GM21526 (cell line): Measurements from ENCODE around the gene RNU7-1.
A peak's percentile ranks its signal among the peaks of the same experiment; 100 is the strongest.

Experiments used
- ATAC-seq: cut with Tn5 transposase; IDR thresholded peaks from one replicate; pipeline ENCODE4 v1.9.1; 2021; ENCODE audit warnings: moderate library complexity; ENCODE audit not compliant: unreplicated experiment, low FRiP score

The RNU7-1 gene

DNA sequence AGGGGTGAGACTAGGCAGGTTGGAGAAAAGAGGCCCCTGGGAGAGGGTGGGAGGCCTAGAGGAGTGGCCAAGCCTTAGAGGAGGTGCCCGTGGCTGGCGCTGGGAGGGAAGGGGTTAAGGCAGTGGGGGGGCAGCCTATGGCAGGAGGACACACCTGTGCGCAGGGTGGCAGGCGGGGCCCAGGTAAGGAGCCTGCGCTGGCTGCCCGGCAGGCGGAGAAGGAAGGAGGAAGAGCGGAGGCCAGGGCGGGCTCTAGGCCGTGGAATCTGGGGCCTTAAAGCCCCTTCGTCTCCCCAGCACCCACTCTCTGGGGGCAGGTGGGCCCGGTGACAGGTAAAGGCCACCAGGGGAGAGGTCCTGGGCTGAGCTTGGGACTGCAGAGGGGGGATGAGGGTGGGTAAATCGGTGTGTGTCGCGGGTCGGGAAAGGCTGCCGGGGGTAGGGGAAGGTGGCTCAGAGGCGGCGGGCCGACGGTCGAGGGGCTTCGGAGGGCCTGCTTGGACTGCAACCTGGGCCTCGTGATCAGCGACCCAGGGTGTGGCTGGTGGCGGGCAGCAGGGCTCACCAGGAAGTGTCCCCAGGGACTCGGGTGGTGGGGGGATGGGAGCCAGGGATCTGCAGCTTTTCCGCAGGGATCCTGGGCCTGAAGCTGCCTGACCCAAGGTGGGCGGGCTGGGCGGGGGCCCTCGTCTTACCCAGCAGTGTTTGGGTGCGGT is 19.6 kb downstream of the RNU7-1 start:
- no peak for ATAC-seq

DNA sequence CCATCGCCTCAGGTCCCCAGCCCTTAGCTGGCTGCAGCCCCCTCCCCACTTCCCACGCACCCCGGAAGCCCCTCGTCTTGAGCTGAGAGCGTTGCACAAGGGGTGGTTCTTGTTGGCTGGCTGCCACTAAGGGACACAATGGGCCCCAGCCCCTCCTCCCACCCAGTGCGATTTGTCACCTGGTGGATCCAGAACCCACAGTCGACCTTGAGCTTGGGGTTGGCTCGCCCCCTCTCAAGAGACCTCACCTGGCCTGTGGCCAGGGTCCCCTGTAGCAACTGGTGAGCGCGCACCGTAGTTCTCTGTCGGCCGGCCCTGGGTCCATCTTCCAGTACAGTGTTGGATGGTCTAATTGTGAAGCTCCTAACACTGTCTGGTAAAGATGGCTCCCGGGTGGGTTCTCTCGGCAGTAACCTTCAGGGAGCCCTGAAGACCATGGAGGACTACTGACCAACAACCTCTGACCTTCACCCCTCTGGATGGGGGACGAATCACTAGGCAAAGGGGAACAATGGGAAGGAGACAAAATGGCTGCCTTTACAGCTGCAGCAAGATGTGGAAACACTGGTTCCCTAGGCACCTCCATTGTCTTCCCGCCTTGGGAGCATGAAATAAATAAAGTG is 20.3 kb downstream of the RNU7-1 start:
- no peak for ATAC-seq

DNA sequence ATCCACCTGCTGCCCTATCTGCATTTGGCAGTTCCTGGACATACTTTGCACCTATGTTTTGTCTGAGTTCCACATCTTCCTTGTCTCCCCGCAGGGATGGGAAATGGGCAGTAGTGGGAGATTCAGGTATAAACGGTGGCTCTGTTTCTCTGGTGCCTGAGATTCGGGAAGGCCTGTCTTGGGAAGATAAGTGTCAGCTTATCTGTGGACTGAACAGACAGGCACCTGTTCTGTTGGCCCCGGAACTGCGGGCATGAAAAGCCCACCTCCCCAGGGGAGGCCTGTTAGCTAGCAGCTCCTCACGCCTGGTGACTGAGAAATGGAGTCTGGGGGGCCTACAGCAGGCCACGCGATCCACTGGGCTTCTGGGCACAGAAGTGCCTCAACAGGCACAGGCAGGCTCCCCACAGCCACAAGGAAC is 21.0 kb downstream of the RNU7-1 start:
- no peak for ATAC-seq

DNA sequence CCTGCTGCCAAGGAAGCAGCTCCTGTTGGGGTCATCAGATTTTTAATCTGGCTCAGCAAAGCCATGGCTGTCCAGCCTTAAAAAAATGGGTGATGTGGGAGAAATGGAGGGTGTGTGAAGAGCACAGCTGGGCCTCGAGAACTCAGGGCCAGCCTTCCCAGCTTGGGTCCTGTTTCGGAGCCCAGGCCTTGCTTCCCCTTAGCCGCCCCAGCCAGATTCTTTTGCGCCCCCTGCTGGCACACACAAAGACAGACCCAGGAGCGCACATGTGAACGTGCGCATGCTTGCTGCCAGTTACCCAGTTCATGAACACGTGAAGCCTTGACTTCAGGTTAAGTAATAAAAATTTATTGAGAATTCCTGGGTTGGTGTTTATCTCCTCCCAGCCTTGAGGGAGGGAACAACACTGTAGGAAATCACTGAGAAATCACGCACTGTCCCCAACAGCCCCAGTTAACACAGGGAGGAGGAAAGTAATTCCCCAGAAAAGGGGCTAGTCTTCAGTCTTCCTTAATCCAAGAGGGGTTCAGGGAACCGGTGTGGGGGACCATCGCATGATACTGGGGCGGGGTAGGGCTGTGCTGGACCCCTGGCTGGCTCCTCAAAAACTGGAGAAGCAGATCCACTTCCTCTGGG is 21.5 kb downstream of the RNU7-1 start:
- ATAC-seq: peak; percentile 31

DNA sequence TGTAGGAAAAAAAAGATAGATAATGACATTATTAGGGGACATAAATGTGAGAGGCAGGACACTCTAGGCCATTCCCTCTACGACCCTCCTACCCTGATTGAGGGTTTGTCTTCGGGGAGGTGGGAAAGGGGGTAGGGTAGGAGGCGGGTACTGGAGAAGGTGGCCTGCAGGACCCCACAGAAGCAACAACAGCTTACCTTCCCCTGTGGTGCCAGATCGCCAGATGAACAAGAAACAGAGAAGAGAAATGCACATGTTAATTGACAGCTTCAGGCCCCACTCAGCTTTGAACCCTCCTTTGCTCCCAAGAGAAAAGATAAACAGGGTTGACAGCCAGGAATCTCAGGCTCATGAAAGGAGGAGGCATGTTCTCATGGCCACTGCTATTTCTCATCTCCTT is 22.1 kb downstream of the RNU7-1 start:
- ATAC-seq: no peak

DNA sequence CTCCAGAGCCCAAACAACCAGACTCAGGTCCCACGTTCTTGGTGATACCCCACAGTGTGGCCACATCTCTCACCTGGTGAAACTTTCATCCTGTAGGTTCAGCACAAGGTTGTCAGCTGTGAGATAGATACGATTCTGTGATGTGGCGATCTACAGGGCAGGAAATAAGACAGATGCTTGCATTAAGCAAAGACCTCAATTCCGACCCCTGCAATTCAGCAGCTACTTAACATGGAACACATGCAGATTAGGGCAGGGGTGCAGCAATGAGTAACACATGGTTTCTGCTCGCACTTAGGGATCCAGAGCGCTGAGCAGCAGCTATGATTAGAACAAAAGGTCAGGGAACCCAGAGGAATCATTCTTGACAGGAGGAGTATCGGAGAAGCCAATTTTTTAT is 22.7 kb downstream of the RNU7-1 start:
- no peak for ATAC-seq

DNA sequence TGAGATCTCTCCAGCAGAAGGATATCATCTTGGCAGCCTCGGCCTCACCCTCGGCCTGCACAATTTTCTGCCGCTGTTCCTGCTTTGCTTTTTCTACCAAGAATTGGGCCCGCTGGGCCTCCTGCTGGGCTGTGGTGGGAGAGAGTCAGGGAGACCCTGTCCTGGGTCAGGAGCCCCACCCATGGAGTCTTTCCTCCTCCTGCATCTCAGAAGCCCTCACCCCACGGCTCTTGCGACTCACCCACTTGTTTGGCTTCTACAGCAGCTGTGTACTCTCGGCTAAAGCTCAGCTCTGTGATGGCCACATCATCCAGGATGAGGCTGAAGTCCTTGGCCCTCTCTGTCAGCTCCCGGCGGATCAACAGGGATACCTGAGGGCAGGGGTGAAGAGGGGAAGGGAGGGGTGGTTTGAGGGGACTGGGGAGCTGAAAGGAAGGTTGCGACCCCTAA is 24.1 kb downstream of the RNU7-1 start:
- no peak for ATAC-seq

DNA sequence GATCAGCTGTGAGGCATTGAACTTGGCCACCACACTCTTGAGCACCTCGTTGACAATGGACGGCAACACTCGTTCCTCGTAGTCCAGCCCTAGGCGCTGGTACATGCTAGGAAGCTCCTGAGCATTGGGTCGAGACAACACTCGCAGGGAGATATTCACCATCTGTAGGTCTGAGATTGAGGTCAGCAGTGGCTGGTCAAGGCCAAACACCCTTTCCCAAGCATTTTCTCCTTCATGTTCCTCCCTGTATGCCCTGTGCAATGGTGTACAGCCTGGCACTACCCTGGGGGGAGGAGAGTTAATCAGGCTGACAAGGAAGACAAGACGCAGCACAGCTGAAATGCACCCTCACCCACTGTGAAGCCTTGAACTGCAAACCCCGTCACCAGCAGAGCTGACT is 24.8 kb downstream of the RNU7-1 start:
- ATAC-seq: no peak

DNA sequence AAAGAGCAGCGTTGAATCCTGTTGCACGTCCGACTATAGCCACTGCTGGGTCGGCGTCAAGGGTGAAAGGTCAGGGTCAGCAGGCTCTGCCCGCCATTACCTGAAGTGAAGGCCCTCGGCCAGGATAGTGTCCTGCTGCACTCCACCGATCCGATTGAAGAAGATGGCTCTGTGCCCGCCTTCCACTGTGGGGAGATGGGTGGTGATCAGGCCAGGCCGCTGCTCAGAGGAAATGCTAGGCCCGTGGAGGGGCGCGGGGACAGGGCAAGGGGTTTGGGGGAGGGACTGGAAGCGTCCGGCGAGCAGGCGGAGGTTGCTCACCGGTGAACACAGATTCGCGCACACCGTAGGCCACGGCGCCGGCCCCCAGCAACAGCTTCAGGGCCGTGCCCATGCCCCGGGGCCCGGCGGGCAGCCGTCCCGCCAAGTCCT is 26.5 kb downstream of the RNU7-1 start:
- peak; percentile 26 for ATAC-seq

DNA sequence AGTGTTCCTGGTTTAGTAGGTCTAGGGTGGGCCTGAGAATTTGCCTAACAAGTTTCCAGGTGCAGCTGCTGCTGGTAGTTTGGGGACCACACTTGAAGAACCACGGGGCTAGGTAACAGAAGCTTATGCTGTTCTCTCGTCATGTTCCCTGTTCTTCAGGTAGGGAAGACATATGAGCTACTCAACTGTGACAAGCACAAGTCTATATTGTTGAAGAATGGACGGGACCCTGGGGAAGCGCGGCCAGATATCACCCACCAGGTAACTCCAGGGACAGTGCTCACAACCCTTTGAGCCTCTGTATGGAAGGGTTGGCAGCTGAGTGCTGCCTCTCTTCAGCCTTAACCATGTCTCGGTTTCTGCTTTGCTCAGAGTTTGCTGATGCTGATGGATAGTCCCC is 30.6 kb downstream of the RNU7-1 start:
- no peak for ATAC-seq

DNA sequence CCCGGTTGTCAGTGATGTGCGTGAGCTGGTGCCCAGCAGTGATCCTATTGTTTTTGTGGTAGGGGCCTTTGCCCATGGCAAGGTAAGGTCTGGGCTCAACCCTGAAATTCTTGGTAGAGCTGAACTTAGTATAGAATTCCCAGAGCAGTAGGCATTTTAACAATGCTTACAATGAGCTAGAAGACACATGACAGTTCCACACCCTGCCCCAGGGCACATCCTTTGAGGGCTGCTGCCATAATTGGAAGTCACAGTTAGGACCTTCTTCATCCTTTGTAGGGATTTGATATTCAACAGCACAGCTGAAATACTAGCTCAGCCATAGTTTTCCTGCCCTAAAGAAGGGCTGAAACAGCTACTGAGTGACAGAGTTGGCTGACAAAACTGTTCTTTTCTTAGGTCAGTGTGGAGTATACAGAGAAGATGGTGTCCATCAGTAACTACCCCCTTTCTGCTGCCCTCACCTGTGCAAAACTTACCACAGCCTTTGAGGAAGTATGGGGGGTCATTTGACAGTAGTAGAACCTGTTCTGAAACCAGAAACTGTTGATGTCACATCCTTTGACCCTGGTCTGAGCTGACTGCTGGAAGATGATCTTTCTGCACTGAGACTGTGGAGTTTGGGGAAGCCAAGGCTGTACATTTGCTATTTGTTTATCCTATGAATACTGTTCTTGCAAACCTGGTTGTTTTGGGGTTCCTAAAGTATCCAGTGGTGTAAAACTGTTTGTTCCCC is 31.8 kb downstream of the RNU7-1 start:
- ATAC-seq: no peak

DNA sequence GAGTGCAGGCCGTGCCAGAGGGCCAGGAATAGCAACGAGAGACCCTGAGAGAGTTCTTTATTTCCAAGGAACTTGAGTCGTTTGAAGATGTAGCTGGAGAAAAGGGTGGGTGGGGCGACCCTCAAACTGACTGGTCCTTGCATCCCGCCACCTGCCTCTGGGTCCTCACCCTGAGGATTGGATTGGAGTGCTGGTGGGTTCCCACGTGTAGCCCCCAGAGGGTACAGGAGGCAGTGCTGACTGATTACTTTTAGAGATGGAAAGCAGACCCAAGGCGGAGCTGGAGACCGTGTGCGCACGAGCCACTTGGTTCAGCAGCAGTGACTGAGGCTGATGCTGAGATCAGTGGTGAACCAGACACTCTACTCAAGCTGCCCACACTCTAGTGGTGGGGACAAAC is 34.0 kb downstream of the RNU7-1 start:
- ATAC-seq: no peak

DNA sequence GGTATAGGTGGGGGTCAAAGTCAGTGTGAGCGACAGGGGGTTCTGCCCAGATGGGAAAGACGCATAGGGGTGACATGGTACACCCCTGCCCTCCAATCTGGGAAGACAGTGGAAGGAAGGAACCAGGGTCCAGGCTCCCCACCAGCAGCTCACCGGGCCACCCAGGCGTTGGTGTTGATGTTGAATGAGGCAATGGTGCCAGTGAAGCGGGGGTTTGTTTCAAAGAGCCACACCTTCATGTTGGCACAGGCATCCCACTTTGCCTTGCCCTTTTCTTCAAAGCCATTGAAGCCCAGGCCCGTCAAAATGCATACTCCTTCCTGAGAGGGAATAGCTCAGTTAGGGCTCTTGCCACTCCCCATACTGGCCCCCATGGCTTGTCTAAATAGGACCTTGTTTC is 34.6 kb downstream of the RNU7-1 start:
- ATAC-seq: no peak

DNA sequence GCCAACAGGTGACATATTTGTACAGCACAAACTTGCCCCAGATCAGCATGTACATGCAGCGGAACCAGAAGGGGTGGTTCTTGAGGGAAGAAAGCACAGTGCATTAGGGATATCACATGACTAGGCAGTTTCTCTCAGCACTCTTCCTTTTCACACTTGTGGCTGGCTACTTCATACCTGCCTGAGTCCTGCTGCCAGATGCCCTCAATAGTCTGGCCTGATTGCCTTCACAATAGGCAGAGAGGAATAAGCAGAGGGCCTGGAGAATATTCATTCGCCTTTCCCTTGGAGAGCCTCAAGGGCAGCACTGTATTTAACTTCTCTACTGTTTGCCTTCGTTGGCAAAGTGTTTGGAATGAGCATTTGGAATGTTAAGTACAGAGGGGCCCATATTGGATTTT is 35.0 kb downstream of the RNU7-1 start:
- no peak for ATAC-seq

DNA sequence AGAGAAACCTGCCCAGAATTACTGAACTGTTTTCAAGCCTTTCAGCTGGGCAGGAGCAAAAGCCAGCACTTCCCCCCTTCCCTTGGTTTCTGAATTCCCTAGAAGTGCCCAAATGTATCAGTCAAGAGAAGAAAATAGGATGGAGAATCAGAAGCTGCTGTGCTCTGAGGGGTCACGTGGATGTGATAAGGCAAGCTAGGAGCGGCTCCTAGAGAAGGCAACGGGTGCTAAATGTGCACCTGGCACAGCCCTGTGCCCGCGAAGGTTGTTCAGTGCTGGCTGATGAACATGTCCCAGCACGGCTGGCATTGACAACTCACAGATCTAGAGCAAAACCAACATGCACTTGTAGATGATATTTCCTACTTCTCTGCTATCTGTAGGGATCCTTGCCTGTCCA is 35.4 kb downstream of the RNU7-1 start:
- no peak for ATAC-seq

DNA sequence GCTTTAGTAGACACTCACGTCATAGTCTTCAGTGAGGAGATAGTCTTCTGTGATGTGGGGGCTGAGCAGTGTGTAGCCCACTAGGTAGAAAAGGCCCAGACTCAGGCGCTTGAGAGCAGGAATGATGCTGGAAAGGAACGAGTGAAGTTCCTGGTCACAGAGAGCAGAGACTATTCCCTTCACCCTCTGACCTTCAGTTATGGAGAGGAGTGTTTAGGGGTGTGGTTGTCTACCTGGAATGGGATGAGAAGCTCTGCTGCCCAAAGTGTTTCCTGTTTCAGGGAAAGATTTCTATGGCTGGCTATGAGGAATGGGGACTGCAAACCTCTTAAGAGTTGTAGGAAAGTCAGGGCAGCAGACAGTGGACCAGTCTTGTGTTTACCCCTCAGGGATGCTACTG is 35.8 kb downstream of the RNU7-1 start:
- ATAC-seq: no peak

DNA sequence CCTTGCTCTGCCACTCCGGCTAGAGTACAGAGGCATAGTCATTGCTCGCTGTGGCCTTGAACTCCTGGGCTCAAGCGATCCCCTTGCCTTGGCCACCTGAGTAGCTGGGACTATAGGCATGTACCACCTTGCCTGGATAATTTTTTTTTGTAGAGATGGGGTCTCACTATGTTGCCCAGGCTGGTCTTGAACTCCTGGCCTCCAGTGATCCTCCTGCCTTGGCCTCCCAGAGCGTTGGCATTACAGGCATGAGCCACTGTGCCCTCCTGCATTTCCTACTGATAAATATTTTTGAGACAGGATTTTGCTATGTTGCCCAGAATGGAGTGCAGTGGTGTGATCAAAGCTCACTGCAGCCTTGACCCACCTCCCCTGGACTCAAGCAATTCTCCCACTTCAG is 36.5 kb downstream of the RNU7-1 start:
- ATAC-seq: no peak

DNA sequence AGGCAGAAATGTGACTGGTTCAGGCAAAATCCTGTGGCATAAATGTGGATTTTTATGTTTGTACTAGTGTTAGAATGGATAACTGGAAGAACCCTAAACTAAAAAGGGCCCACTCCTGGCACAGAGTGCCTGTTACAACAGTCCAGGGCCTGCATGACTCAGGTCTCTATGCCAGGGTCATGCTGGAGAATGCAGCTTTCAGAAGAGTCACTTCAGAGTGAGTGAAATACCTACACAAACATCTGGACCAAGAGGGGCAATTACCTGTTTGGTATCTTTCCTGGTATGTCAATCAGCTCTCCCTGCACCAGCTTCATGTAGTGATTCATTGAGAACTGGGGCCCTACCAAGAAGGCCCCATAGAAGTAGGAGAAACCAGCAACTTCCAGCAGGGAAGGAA is 37.1 kb downstream of the RNU7-1 start:
- no peak for ATAC-seq

DNA sequence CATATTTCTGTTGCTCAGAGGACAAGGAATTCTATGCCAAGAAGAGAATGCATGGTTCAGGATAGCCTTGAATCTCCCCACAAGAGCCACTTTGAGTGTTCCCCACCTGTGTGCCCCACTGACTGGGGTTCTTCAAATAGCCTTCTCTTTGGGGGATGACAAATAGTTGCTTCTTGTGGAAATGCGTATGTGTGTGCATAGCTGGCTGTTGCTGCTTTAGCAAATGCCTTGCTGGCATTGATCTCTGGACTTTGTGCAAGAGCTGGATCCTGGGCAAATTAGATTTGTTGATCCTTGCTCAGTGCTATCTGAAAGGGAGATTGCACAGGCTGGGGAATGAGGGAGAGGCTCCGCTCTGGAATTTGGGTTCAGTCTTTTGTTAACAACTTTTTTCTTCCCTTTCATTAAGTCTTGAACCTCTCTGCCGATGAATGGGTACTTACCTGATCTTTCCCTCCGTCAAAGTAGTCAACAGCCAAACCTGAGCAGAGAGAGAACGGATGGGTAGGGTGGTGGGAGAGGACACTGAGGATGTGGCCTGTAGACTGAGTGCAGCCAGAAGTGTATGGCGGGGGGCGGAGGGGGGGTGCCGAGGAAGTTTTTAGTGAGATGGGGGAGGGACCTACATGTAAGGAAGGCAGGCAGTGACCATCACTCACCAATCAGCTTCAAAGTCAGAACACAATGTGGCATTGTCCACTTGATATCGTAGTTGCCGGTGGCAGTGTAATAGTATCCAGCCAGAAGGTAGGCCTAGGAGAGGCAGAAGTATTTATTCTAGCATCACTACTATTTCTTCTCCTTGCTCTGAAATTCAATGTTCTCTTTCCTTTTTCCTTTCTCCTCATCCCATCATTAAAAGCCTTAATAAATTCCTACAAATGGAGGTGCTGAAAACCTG is 37.8 kb downstream of the RNU7-1 start:
- ATAC-seq: no peak

DNA sequence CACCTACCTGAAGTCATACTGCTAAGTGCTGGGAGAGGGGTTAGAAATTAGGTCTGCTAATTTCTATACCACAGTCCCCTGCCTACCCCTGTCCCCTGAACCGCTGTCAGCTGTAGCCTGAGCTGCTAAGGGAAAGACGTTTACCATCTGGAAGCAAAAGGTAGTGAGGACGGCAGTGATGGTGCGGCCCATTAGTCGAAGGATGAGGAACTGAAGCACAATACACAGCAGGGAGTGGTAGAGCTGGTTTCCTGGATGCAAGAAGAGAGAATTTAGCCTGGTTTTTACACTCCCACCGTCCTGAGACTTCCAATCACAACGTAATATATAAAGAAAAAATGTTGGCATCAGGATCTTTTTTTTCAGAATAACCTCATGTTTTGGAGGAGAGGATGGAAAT is 38.9 kb downstream of the RNU7-1 start:
- ATAC-seq: no peak
